Tongue (tissue), 2 donors: ENCODE measurements around the gene VSNL1. TPM values are rescaled to one million over a fixed set of nuclear protein-coding genes. Genes with fewer than 3 reads are reported as not detected.

Experiments
- DNase-seq: peaks from one replicate; pipeline ENCODE4 v3.0.0-alpha.2; 2015
- total RNA-seq: library from RNA; depleted of rRNA; stranded (reverse); fragments of >200 nt; gene quantifications from one replicate; pipeline ENCODE4 v1.2.3, GENCODE V29; 2014

The VSNL1 gene
- total RNA-seq, 1 donor from 2014 or later = 20.6 TPM

DNA sequence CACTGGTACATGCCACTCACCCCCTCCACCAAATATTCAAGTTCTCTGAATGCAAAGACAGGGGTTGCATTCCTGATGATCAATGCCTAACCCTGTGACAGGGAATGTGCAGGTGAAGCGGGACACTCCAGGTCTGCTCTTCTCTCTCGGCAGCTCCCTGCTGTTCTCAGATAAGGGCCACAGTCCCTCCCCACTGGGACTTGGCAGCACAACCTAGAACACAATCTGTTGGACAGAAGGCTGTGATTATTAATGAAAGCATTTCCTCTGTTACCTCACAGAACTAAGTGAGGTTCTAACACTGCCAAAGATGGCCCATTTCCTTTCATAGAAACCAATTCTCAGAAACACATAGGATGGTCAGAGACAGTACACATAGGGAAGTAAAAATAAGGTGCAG lies 42.7 kb downstream of the VSNL1 start:
- no peak for DNase-seq

DNA sequence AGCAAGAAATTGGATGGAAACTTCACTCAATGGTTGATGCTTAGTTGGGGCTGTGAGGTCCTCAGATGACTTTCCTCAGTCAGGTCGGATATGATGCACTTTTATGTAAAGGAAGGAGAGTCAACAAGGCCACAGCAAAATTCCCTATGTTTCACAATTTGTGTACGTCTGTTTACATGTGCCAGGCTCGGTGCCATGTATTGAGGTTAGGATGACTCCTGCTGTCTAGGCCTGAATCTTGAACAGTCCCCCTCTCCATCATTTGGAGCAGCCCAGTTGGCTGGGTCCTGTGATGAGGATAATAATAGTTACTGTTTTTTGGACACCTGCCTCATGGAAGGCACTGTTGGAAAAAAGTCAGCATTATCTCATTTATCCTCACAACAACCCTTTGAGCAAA lies 43.1 kb downstream of the VSNL1 start:
- DNase-seq = no peak

DNA sequence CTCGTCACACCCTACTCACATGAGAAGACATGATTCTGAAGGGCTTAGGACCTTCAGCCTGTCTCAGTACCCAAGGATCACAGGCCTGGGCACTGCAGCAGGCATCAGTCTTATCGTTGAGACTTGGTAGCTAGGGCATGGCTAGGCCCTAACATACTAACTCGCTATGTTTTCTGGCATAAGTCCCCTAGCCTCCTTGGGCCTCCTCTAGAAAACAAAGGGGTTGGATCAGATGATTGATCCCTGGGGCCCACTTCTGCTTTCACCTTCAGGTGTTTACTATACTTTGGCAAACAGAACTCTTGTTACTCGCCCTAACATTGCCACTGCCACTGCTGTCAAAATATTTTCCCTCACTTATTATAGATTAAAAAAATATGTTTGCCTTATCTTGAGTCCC lies 44.2 kb downstream of the VSNL1 start:
- no peak for DNase-seq

DNA sequence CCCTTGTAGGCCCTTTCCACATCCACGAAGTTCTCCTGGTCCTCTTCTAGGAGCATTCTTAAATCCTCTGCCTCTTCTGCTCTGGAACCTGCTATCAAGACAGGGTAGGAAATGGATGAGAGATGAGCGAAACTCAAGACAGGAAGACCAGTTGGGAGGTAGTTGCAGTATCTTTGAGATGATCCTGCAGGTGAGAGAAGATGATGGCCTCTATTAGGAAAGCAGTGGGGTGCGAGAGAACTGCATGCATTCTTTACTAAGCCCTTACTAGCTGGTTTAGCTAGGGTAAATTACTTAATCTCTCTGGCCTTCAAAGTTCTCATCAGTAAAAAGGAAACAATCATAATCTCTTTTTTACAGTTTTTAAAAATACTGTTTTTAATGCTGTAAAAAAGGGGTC lies 47.0 kb downstream of the VSNL1 start:
- DNase-seq = no peak

DNA sequence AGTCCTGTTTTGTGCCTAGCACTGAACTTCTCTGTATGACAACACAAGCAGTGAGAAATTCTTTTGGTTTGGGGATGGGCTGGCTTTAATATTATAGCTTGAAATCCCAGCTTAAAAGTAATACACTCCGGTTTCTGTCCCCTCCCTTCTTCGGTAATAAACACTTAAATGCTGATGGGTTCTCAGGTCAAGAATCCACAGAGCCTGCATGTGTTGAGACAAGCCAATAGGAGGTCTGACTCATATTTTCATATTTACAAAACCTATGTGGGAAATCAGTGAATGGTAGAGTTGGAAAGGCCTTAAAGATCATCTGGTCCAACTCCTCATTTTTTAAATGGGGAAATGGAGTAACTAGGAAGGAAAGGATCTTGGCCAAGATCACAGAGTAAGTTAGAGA lies 47.5 kb downstream of the VSNL1 start:
- DNase-seq = no peak

DNA sequence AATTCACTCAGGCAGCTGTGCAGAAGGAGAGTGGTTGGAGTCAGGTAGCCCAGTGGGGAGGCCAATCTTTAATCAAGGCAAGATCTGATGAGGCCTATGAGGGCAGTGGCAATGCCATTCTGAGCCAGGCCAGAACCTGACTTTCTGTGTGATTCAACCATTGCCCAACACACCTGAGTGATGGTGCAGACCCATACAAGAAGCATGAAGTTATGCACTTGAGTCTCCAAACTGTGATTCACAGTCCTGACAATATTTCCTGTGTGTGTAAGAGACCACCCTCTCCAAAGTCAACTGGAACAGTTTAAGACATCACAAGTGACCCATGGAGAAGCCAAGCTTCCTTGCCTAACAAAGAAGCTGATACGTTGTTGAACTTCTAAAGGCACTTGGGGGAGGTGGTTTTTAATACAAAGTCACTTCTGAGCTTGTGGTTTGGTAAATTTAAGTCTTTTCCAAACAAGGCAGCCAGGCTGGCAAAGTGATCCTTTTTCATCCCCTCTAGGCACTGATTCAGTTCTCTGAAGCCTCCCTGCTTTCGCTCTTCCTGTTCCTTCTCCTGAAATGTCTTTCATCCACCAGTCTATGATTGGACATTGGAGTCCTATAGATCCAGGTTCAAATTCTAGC lies 49.0 kb downstream of the VSNL1 start:
- DNase-seq = no peak

DNA sequence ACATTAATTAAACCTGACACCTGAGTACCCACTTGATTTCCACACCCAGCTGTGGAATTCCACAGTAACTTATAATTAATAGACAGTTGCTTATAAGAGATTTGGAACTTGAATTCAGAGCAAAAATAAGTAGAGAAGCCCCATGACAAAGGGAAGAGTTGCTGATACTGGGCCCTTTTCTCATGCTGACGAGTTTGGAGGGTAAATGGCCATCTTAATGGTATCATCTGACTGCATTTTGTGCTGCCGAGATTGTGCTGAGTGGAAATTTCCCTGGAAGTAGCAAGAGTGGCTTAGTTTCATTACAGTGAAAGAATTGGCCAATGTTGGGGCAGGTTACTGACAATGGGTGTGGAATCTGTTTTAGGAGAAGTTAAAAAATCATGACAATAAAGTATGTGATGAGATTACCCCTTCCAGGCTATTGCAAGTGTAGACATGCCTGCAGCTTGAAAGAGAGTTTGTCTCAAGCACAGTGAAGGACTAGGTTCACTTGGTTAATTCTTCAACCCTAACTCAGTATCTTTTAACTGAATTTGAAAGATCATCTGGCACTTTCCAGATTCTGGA lies 49.9 kb downstream of the VSNL1 start:
- no peak for DNase-seq

DNA sequence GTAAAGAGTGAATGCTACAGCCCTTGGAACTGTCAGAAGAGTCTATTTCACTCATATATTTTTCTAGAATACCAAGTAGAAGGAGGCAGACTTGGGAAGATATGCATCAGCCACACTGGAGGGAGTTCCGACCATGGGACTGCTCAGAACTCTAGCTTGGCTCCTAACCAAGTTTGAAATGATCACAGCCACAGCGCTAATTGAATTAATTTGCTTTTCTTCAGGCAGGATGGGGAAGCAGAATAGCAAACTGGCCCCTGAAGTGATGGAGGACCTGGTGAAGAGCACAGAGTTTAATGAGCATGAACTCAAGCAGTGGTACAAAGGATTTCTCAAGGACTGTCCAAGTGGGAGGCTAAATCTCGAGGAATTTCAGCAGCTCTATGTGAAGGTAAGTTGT lies 51.4 kb downstream of the VSNL1 start:
- DNase-seq = no peak

DNA sequence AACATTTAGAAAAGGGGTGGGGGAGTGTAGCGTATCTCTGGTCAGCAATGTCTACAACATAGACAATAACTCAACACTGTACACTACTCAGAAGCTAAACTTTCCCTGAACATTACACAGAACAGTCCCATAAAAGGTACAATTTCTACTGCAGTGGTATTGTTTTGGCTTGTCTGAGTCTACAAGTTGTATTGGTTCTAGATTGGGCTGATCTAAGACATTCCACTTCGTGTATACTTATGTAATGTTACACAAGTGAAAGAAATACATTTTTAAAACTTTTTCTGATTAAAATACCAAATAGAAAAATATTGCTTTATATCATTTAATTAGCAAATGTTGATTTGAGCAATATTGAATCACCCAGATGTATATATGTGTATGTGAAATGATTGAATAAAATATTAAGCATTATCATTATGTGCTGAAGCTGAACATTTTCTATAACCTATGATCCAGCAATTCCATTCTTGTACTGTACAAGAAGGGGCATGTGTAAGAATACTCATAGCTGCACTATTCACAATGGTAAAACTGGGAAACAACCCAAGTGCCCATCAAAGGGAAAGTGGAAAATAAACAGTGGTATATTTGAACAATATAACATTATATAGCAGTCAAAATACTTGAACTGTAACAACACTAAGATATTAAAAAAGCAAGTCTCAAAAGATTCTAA lies 52.4 kb downstream of the VSNL1 start:
- DNase-seq = no peak

DNA sequence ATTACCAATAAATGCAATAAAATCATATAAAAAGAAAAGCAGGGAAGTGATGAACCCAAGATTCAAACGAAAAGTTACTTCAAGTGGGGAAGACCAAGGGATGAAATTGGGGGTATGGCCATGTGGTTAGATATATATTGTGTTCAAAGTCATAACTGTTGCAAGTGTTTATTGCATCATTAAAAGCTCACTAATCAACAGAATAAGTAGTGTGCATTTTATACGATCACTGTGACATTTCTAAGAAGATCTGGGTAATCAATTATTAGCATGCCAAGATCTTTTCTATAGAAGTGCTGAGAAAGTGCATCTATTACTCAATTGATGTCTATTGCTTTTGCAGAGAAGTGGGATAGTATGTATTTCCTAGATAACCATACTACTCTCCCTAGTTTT lies 52.9 kb downstream of the VSNL1 start:
- no peak for DNase-seq

DNA sequence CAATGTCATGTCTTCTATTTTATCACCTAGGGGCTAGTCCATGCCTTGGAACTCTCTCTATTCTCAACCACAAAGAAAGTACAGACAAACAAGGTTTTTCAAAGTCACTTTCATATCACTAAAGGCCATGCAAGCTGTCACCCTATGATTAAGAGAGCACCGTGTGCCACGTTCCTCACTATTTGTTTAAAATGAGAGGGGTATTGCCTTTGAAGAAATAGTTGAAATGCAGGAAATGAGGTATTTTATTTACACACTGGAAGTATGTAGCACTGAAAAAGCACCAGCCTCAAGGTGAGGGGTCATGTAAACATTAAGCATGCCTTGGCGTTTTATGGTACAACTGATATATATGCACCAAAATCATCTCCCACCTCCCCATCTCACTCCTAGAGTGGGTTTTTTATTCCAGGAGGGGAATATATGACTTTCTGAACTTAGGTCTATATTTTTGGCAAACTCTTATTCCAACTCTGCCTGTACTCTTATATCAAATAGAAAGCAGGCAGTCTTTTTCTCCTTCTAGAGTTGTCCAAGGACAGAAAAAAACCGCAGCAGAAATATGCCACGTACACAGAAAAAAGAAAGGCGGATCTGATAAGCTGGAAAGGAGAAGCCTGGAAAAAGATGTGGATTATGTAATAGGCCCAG lies 53.5 kb downstream of the VSNL1 start:
- no peak for DNase-seq

DNA sequence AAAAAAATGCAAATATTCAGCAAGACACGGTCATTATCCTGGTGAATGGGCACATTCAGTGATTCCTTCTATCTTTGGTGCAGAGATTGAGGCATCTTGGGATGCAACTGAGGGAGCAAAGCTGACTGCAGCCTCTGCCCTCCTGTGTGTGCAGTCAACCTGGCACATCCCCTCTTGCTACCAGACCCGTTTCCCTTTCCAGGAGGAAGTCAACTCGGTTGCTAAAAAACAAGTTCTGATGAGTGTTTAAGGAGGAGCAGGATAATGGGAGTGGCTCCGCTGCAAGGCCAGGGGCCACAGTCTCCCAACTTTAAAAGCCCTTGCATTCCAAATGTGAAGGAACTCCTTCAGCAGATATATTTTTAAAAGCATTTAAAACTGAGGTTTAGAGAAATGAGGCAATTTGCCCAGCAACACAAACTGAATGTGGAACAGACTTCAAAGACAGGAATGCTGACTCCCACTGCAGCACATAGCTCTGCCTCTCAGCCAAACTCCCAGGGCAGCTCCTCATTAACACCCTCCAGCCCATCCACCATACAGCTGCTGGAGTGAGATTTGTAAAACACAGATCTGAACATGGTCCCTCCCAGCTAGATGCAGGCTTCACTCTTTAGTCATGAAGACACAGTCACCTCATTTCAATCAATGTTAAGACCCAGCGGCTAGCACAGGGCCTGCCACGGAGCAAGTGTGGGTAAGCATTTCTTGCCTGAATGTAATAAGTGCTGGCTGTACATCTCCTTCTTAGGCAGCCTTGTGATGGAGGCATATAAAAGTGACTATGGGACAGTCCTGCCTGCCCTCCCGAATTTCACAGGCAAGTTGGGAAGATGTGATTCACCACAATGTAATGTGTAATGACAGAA lies 54.3 kb downstream of the VSNL1 start:
- DNase-seq = peak; percentile 23

DNA sequence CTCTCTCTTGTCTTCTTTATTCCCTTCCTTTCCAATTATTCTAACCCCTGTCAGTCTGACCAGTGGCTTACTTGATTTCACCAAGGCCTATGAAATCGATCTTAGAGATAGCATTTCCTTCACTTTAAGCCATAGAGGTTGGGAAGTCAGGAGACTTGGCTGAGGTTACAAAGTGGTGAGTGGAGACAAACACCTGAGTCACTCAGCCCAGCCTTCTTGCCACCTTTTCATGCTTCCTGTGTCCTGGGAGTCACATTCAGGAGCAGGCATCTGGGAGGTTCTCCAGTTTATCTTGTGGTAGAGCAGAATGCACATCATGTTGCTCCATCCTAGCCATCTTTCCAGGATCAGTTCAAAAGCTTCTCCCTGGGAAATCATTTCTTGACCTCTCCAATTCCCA lies 59.1 kb downstream of the VSNL1 start:
- DNase-seq = no peak

DNA sequence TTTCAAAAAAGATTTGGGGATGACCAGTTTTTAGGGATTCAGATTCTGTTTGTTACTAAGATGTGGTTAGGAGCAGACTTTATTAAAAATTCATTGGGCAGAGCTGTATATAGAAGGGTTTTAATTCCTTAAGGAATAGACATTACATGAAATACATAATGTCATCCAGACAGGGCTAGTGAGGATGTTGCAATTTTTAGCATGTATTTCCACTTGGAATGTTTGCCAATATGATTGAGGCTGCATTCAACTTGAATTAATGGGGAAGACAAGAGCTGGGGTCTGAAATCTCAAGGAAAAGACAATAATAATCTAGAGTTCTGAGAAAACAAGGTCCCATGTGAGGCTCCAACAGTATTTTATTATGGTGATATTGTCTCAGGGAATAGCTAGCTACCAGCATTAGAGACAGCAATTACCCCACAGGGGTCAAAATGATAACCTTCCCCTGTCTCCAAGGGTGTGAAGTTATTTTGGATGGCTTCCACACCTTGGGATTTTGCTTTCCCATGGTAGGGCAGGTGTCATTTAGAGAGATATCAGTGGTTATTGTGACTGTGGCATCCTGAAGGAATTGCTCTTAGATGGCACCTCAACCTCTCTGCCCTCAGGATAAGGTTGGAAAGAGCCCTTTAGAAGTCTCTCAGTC lies 60.2 kb downstream of the VSNL1 start:
- no peak for DNase-seq

DNA sequence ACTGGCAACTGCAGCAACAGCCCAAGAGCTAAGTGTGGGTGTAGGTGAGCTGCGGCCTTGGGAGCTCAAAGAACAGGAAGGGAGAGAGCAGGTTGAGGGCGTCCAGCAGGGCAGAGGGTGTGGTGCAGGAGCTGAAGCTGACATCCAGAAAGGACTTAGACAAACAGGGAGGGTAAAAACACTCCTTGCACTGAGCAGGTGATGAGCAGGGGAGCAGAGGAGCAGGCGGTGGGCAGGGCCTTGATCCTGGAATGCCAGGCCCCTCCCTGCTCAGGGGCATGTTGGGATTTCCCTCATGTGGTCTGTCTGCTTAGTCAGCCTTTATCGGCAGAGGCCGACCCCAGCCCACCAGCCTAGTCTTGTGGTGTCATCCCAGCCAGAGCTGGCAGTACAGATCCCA lies 63.6 kb downstream of the VSNL1 start:
- DNase-seq = no peak

DNA sequence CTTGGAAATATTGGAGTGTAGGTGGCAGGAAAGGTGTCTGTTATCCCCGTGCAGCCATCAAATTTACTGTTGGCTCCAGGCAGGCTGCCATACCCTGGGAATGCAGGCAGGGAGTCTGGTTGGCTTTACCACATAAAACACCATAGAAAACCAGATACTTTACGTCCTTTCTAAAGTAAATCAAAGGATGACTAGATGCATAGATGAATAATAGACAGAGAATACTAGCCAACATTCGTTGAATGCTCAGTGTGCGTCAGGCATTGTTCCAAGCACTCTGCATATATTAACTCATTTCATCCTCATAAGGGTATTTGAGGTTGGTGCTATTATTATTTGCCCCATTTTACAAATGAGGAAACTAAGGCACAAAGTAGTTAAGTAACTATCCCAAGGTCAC lies 65.2 kb downstream of the VSNL1 start:
- DNase-seq = no peak

DNA sequence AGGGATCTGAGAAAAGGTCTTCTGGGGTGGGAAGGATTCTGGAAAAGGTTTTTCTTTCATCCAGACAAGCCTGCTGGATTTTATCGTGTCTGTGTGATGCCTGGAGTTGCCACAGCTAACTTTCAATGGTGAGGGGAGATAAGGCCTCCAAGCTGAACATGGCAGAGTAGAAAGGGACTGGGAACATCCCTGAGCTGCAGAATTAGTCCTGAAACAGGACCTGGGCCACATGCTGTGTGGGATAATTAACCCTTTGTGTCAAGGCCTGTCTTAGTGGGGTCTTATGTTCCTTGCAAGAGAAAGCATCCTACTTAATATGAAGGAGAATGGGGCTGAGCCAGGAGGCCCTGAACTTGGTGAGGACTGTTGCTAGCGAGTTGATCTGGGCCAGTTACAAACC lies 66.4 kb downstream of the VSNL1 start:
- DNase-seq = no peak

DNA sequence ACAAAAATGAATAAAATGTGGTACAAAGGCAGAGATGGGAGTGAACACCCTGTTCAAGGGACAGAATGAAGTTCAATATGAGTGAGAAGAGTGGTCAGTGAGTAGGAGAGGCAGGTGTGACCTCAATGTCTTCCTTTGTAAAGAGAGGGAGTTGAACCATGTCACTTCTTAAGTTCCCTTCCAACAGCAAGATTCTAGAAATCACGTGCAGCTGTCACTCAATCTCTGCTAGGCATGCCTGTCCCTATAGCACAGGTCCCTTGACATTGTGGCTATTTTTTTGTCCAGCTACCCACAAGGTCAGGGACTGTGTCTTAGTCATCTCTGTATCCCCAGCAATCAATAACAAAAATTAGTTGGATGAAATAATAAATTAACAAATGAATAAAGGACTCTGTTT lies 66.9 kb downstream of the VSNL1 start:
- DNase-seq = no peak

DNA sequence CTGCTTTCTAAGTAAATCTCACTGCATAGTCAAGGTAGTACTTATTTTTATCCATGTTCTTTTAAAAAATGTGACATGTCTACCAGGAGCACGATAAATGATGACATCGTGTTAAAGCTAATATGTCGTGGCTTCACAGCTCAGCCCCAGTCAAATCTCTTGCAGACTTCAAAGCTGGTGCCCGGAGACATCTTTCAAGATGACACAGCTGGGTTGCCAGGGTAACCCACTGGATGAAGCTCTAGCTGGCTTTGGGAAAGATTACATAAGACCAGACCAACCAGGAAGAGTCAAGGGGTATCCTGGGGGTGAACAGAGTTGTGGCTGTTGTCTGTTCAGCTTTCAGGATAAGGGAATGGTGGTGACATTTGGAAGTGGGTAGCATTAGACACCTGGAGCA lies 67.8 kb downstream of the VSNL1 start:
- DNase-seq = no peak

DNA sequence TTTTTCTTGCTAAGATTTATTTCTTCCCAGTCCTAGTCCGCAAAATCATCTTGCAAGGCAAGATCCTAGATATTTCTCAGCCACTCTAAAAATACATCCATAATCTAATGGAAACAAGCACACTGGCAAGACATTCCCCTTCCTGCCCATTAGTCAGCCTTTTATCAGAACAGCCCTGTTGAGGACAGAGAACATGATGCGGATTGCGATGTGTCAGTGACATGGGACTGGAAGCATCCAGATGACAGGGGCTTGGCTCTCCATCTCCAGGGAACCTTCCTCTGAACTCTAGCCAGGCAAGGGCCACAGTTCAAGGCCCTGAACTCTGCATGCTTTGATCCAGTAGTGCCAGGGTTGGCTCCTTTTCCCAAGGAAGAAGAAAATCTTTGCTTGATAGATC lies 70.0 kb downstream of the VSNL1 start:
- no peak for DNase-seq

DNA sequence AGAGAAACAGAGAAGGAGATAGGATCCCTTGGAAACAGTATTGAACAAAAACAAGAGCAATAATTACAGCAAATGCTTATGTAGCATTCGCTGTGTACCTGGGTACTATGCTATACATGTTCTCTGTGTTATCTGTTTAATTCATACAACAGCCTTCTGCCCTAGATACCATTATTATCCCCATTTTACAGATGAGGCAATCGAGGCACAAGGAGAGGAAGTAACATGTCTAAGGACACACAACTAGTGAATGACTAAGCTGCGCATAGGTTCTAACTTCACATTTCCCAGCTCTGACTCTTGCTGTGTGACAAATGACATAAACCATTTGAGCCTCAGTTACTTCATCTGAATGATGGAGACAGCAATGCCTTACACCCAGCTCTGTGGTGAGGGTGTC lies 70.5 kb downstream of the VSNL1 start:
- no peak for DNase-seq
